DMS79 (cell line): Measurements from ENCODE around the gene XPA.

Experiments
- DNase-seq: peaks from one replicate; lab custom pipeline; 2025; lab: John Stamatoyannopoulos, UW

XPA gene

DNA sequence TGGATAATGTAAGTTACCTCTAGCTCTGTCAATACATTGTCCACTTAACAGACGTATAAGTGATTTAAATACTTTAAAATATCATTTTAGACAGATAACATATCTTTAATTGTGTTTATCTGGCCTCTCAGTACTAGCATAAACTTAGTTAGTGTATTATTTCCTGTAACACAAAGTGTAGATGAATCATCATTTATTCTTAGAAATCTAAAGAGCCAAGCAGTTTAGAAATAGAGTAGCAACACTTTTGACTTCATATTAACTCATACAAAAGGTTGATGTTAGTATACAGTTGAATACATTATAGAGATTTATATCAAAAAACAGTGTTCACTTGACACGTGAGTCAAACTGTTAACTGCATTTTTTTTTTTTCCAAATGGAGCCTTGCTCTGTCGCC is 45.5 kb downstream of the XPA start:
- no peak for DNase-seq

DNA sequence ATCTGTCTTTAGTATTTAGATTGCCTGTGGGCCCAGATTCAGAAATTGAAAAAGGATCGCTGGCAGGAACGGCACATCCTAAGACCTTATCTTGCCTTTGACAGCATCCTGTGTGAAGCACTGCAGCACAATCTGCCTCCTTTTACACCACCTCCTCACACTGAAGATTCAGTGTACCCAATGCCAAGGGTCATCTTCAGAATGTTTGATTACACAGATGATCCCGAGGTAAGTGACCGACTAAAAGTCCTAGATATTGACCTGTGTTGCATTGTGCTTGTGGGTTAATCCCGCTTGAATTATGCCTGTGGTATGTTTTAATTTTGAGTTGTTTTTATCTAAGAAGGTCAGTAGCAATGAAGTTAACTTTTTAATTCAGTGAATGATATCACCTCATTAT is 49.1 kb downstream of the XPA start:
- no peak for DNase-seq

GRCh38 chr9:97645720-97646119 is 51.4 kb downstream of the XPA start:
- DNase-seq, result no peak

- DNase-seq, result no peak
These were observed 56.8 kb downstream of the XPA start for GRCh38 chr9:97640325-97640724.

DNA sequence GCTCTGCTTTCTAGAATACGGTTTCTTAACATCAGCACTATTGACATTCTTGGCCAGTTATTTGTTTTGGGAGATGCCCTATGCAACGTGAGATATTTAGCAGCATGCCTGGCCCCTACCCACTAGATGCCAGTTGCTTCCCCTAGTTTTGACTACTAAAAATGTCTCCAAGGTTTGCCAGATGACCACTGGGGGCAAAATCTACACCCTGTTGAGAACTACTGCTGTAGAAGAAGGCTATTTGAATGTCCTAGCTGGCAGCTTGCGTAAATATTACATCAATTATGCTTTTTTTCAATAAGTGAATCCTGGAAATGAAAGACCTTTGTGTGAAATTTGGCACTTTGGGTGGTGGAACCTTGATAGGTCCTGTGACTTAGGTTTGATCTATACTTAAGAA is 58.5 kb downstream of the XPA start:
- DNase-seq, result no peak

GRCh38 chr9:97636903-97637302 is 60.2 kb downstream of the XPA start:
- no peak for DNase-seq

GRCh38 chr9:97635026-97635425 is 62.1 kb downstream of the XPA start:
- no peak for DNase-seq

GRCh38 chr9:97633859-97634490 is 63.2 kb downstream of the XPA start:
- no peak for DNase-seq

- peak; percentile 85 for DNase-seq
These were observed 63.9 kb downstream of the XPA start, which contains the start of the genes NCBP1 and TSTD2 for GRCh38 chr9:97632985-97633858. Gene NCBP1 (plus strand): TSS chr9:97633821. CDS start chr9:97633882, 61 bp downstream. Gene TSTD2 (minus strand): TSS chr9:97633368. CDS start chr9:97627562, 5,806 bp downstream.

GRCh38 chr9:97632248-97632984 is 64.7 kb downstream of the XPA start:
- no peak for DNase-seq

DNA sequence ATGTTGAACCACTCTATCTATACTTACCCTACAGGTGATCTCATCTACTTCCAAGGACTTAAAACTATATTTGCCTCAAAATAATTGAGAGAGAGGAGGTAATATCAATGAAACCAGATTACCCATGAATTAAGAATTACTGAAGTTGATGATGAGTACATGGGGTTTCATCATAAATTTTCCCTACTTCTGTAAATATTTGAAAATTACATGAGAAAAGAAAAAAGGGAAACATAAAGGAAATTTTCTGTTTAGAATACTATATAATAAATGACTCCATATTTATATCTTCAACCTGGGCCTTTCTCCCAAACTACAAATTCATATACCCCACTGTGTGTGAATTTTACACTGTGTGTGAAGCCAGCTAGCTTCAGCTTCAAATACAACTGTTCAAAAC is 66.5 kb downstream of the XPA start:
- DNase-seq, result no peak

- DNase-seq, result no peak
These were observed 68.0 kb downstream of the XPA start for GRCh38 chr9:97629156-97629555.

- no peak for DNase-seq
These were observed 68.5 kb downstream of the XPA start for GRCh38 chr9:97628668-97629067.

DNA sequence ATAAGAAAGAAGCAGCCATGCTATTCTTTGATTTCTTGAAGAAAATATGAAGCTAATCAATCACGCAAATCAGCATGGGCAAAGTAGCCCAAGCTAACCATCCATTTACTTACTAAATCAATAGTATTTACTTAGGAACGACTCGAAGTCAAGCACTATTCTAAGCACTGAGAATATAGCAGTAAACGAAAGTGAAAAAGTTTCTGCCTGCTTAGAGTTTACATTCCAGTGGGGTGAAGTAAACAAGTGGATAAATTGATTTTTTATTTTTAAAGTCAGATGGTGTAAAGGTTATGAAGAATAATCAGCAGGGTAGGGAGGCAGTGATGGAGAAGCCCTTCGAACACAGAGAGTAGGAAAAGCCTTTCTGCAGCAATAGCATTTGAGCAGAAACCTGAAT is 69.5 kb downstream of the XPA start:
- DNase-seq, result no peak

GRCh38 chr9:97625620-97626019 is 71.5 kb downstream of the XPA start:
- DNase-seq, result no peak
